Effector CD8-positive, alpha-beta T cell (primary cell): Measurements from ENCODE around the gene DOCK1.

Experiments used
- DNase-seq: peaks from one replicate; lab custom pipeline; 2025; lab: John Stamatoyannopoulos, UW

DOCK1 gene

DNA sequence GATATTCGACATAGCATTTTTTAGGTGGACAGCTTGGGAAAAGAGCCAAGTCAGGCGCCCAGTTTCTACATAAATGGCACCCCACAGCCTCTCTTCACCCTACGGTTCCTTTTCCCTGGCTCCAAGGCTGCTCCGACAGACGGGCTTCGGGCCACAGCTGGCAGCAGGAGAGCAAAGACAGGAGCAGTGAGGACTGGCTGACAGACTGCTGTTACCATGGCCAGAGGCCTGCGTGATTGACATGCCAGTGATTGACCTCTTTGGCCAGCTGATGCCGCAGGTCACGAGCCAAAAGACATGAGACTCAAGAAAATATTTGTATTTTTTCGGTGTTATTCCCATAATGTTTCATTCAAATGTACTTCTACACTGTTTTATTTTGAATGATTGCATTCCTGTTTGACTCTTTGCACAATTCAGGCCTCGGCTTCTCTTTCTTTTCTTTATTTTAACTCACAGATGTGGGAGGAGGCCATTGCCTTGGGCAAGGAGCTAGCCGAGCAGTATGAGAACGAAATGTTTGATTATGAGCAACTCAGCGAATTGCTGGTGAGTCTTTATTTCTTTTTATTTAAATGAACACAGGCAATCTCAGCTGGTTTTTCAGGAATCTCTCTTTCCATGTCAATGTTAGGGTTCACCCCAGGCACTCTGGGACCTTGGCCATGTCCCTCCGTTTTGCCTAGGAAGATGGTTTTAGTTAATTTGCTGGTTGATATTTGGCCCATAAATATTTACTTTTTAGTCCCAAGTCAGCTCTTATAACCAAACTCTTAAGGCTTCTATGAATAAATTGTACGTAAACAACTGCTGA lies 497.6 kb downstream of the DOCK1 start:
- no peak for DNase-seq

DNA sequence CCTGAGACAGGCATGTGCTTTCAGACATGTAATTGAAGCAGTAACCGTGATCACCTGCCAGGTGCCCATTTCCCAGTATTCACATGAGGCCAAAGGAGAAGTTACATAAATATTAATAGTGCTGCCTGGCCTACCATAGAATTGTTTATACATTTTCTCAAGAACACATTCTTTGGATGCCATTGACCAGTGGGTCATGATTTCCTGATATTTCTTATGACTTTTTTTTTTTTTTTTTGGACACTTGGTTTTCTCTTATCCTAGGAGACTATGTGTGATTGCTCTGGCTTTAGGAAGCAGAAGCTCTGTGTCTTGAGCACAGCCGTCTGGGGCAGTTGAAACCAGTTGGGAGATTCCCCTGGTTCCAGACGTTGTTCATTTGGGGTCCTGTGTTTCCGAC lies 500.0 kb downstream of the DOCK1 start:
- DNase-seq, result no peak

DNA sequence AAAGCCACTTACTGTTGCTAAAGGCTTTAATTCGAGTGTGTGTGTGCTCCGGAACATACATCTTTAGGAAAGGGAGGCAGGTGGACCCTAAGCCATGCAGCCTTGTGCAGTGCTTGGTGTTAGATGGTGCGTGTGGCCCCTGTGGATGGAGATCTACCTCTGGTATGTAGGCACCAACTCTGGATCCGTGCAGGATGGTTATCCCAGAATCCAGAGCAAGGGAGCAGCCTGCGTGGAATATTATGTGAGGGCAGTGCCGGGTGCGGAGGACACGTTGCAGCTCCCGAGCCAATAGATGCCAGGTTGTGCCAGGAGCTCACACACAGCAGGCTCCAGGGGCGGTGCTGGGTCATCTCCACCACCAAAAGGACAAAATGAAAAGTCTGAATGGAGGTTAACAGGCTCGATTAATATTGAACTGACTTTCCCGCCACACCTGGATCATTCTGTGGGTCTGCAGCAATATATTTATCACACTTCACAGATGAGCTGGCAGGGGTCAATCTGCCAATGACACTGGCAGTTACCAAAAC lies 500.9 kb downstream of the DOCK1 start:
- DNase-seq, result no peak

DNA sequence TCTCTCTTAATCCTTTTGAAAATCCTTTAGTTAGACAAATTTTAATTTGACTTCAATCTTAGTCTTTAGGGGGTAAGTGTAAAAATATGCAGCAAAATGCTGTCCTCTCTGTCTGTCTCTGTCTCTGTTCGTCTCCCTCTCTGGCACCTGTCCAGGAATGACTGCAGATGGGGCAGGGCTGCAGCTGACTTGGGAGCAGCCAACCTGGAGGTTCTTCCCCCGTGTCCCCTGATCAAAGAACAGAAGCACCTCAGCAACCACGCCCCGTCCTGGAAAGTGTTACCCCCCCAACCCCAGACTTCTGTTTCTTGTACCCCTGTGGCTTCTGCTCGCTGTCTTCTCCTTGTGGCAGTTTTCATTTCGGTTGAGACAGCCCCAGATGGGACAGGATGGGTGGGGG lies 502.3 kb downstream of the DOCK1 start:
- no peak for DNase-seq

DNA sequence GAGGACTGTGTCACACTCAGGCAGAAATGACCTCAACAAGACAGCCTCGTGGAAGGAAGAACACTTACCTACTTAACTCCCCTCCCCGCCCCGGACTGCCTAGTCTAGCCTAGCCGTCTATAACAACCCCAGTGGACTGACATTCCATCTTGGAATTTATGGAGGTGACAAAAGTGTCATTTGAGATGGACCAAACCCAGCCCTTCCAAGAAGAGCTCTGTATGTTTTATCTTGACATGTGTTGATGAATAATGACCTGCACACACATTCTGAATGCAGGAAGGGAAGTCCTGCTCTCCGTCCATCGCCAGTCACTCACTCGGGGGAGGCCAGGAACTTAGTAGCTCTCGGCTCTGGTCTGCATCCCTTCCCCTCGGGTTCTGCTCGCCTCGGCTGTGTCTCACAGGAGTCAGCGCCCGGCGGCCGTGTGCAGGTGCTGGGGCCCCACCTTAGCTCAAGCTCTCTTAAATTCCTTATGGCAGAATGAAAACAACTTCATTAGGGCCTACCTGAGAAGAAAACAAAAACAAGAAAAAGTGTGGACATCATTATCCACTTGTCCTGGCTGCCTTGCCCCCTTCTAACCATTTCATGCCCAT lies 503.0 kb downstream of the DOCK1 start:
- DNase-seq, result no peak

DNA sequence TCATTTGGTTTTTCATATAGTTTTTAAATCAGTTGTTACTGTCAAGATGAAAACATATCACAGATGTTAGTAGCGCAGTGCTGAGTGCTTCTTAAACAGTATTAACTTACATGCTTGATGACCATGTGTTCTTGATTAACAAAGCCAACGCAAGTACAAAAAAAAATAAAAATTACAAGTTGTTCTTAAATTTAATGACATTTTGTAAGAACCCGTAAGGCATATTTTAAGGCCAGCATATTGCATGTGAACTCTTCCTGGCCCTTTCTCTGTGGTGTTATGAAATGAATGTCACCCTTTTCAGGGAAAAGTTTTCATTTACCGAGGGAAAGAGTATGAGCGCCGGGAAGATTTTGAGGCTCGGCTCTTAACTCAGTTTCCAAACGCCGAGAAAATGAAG lies 503.5 kb downstream of the DOCK1 start:
- no peak for DNase-seq

DNA sequence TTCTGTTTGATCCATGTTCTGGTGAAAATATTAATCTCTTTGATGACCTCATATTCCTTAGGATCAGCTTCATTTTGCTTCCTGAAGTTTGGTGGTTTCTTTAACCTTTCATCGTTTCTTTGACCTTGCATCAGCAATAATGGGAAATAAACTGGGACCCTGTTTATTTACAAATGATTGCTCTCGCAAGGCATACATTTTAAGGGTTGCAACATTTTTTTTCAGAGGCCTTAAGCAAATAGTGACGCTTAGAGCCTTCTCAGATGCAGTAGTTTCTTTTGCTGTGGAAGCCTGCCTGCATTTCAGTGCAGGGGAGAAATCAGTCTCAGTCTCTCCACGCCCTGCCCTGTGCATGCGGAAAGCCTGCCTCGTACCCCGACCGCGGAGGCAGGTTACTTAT lies 504.8 kb downstream of the DOCK1 start:
- DNase-seq, result no peak

DNA sequence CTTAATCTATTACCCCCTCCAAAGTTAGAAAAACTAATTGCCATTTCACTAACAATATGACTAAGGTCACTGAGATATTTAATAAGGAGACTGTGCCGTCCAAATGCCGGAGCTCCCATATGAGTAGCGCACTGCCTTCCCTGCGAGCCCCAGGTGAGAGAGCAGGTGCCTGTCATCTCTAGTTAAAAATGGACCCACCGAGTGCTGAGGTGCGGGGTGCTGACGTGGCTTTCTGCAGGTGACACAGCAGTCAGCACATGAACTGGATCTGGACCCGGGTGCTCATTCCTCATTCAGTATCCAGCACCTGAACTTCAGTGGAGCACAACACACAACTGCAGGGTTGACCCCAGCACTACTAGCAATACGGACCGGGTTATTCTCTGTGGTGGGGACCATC lies 505.8 kb downstream of the DOCK1 start:
- no peak for DNase-seq

DNA sequence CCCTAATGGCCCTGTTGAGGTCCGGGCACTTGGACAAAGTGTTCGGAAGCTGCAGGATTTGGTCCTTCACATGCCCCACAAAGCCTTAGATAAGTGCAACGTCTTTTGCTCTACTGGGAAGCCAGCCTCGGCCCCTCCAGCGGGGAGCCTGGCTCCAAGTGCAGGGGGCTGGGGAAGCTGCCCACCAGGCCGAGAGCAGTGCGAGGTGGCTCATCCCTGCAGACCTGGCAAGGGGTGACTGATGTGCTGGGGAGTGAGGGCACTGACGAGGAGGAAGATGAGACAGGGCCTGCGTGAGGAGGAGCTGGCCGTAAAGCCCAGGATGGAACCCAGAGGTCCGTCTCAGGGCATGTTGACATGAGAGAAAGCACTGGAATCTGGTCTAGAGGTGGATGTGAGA lies 508.1 kb downstream of the DOCK1 start:
- DNase-seq, result no peak

DNA sequence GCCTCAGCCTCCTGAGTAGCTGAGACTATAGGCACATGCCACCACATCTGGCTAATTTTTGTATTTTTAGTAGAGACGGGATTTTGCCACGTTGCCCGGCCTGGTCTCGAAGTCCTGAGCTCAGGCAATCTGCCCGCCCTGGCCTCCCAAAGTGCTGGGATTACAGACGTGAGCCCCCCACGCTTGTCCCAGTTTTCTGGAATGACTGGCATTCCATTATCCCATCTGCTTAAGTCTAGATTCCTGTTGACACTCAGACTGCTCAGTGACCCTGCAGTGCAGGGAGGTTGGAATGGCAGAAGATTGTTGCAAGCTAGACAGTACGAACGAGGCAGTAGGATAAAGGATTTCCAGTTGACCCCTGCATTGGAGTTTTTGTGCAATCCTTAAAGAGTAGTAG lies 508.8 kb downstream of the DOCK1 start:
- DNase-seq, result no peak

DNA sequence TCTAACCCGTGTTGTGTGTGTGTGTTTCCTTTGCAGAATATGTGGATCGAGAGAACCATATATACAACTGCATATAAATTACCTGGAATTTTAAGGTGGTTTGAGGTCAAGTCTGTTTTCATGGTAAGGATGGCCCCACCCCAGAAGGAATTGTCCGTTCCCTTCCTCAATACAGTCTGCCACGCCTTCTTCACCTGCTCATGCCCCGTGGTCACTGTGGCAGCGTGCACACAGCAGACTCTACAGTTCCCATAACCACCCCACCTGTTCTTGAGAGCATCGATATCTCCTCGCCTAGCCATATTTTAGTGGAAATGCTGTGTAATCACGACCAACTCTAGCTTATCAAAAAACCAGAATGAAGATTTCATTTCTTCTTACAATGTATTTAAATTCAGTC lies 509.9 kb downstream of the DOCK1 start:
- no peak for DNase-seq

DNA sequence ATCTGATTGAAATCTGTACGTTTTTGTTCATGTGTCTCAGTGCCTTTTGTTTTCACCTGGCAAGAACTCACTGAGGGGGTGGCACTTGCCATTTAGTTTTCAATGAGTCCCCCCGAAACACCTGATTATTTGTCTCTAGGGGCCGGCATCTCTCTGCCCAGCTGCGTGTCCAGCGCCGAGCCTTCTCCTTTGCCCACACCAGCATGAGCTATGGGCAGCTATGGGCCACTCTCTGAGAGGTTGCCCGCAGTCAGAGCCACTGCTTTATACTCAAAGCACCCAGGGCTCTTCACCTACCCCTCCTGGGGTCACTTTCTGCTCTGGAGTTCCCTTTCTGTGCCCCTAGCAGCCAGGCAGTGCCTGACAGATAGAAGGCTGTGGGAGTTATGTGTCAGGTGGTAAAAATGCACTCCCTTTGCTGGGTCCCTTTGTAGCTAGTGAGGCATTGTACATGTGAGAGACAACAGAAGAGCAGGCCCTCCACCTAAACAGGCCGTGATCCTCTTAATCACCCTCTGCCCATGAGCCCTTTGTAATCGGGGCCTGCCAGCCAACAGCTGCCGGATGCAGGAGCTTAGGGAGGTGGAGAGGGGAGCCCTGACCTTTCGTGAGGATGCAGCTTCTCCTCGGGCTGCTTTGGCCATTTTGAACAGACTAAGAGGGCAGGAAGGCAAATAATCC lies 510.8 kb downstream of the DOCK1 start:
- no peak for DNase-seq

DNA sequence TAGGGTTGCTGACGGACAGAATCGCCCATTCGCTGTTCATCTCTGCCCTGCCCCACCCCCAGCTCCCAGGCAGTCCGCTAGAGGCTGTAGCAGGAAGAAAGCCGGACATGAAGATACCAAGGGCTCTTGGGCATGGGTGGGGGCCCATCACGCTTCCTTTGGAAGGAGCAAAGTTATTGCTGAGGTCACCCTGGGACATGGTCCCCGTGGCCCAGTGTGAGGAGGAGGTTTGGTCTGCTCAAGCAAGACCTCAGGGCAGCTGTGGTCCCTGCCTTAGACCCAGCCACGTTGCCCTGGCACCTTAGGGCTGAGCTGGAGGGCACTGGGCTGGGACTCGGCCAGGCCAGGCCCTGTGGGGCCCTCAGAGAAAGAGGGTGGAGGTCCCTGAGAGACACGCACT lies 511.8 kb downstream of the DOCK1 start:
- no peak for DNase-seq

DNA sequence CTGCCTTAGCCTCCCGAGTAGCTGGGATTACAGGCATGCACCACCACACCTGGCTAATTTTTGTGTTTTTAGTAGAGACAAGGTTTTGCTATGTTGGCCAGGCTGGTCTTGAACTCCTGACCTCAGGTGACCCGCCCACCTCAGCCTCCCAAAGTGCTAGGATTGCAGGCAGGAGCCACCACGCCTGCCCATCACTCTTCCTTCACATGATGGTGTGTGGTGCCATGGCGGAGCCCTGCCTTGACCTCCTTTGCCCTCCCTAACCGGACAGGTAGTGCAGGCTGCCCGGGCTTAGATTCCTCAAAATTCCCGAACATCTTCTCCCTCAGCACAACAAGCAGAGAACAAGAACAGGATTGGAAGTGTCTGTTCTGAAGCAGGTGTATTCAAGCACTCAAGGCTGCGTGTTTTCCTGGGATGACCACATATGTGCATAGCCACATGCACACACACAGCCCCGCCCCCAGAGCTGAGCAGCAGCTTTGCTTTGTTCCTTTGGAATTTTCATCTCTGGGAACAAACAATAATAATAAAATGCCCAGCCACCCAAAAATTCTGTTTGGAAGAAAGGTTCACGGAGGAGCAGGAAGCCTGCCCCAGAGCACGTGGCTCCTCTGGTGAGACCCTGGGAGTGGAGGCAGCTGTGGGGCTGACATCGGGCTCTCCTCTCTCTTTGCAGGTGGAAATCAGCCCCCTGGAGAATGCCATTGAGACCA lies 512.6 kb downstream of the DOCK1 start:
- DNase-seq, result no peak

DNA sequence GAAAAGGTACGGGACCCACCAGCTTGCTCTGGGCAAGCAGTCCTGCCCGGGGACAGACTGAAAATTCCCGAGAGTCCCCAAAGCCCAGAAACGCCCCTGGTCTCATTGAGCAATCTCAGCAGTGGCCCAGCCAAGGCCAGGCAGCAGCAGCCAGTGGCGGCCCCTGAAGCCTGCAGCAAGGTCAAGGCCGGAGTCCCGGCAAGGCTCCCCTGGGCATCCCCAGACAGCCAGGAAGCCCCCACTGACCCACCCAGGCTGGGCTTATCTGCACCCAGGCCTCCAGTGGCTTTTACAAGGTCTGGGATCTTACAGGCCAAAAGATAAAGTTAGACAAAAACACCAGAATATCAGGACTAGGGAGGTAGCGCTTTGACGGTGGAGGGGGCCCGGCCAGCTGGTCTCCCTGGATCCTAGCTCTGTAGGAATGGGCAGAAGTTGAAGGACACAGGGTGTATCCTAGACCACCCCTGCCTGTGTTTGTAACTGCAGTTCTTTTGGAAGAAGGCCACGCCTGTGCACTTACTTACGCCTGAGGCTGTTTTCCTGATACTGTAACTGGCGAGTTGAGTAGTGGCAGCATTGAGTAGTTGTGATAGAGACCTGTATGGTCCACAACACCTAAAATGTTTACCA lies 513.4 kb downstream of the DOCK1 start:
- no peak for DNase-seq

DNA sequence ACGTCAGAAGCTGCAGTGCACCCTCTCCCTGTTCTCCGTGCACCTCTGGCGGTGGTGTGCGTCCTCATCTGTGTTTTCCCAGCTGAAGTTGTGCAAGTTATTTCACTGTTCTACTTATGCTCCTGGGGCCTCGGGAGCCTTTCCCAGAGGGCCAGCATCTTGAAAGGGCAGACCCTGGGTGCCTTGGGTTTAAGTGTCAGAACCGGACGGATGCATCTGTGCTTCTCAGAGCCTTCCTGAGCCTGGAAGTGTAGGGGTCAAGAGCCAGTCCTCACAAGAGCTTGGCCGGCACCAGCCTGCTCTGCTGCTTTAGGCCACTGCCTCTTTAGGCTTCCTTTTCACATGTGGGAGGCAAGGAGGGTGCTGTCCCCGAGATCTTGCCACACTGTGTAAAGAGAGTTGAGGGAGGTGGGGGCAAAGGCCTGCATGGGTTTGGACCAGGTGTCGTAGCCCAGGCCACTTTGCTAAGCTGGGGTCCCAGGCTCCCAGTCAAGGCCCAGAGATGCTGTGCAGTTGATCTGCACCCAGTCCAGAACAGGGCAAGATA lies 515.0 kb downstream of the DOCK1 start:
- DNase-seq, result no peak

DNA sequence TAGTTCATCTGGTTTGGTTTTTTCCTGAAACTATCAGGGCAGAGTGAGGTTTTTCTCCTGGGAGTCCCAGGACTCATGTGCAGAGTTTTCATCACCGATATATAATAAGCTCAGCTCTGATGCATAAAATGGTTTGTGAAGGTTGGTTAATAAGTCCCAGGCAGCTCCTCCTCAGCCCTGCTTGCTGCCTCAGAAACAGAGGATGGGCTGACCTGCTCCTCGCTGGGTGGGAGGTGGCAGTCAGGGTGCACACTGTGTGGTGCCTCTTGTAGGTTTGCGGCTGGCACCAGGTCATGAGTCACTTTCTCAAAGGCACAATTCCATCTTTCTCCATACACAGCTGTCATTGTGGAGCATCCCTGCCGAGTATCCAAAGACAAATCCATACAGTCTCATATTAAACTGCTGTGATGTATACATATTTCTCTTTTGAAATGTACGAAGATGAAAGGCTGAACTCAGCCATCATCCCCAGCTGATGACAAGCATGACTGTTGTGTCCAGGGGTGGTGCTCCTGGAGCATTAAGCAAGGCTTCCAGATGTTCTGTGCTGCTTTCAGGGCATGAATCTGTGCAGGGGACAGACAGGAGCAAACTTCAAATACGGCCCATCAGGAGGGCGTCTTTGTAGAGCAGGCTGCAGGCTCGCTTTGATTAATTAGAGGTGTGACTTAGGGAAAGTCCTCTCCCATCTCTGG lies 518.1 kb downstream of the DOCK1 start:
- DNase-seq, result no peak

DNA sequence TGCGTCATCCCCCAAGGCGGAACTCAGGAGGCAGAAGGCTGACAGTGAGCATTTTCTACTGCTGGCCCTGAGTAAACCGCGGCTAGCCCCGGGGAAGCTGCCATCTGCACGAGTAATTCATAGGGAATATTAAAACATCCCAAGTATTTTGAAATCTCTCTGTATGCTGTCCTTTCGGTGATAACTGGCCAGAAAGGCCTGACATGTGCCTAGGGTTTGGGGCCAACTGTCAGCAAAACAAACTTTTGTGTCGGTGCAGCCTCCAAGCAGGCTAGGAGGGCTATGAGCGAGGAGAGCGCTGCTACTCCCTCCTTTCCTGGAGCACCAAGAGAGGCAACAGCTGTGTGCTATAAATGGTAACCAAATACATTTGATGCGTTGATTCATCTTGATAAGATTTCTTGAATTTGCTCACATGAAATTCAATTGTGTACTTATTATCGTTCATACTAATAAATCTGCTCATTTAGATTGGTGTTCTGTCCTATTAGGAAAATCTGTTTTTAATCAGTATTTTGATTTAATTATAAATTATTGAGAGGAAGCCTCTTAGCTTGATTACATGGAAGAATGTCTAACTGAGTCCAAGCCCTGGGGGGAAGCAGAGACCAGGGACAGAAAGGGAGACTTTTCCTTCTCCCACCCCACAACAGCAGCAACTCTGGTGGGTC lies 519.5 kb downstream of the DOCK1 start:
- DNase-seq, result no peak

DNA sequence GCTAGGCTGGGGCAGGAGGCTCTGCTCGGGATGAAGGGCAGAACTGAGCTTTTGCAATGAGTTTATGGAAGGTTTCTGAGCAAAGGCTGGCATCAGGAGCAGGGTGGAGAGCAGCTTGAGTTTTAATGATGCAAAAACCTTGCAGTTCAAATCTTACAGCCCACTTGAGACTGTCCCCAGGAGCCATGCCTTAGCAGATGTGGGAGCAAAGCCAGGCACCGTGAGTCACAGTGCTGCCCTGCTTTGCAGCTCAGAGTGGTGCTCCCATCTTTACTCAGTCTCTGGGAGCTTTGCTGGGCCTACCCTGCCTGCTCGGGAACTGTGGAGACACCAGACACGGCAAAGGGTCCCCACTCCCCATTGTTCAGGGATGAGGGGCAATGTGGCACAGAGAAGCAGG lies 521.5 kb downstream of the DOCK1 start:
- DNase-seq, result no peak

DNA sequence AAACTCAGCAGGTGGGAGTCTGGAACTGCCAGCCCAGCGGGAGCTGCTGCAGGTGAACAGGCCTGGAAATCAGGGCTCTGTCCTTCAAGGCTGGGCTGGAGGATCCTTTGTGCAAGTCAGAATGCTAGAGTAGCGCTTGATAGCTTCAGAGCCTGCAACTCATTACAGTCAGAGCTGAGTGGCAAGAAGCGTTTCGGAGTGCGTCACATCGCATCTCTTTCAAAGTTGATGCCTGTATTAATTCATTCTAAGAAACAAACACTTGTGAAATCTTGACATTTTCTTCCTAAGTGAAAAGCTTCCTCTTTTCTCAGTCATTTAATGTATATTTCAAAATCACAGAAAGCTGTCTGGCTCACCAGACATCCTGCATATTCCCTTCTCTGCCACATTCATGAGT lies 522.7 kb downstream of the DOCK1 start:
- DNase-seq, result no peak
